DMS 273 treated with DMSO at 0.1 percent for 48 hours (cell line): Measurements from ENCODE around the gene TIPRL.
"Not testable (repeated sequence)": the region's sequence is repeated elsewhere in the genome, so short reads cannot be mapped to it uniquely, and the experiment has no call there.

Experiments used
- DNase-seq: peaks from one replicate; lab custom pipeline; 2025; lab: John Stamatoyannopoulos, UW

The TIPRL gene

GRCh38 chr1:168159251-168159650 lies 19.5 kb upstream of the TIPRL start:
- DNase-seq = no peak

GRCh38 chr1:168159979-168160378 lies 18.8 kb upstream of the TIPRL start:
- no peak for DNase-seq

GRCh38 chr1:168161459-168161858 lies 17.3 kb upstream of the TIPRL start:
- no peak for DNase-seq

GRCh38 chr1:168163670-168164069 lies 15.1 kb upstream of the TIPRL start:
- DNase-seq = no peak

GRCh38 chr1:168164771-168165170 lies 14.0 kb upstream of the TIPRL start:
- no peak for DNase-seq

- DNase-seq = no peak
Observed at GRCh38 chr1:168167806-168168205, 11.0 kb upstream of the TIPRL start.

GRCh38 chr1:168170564-168171508 lies 7.9 kb upstream of the TIPRL start:
- DNase-seq = peak; percentile 9

- DNase-seq = no peak
Observed at GRCh38 chr1:168172250-168172915, 6.4 kb upstream of the TIPRL start.

- no peak for DNase-seq
Observed at GRCh38 chr1:168178227-168178637, 530 bp upstream of the TIPRL start.

- DNase-seq = no peak
Observed at GRCh38 chr1:168179438-168180147, 831 bp downstream of the TIPRL start.

GRCh38 chr1:168180148-168180524 lies 1.4 kb downstream of the TIPRL start:
- no peak for DNase-seq

- not testable (repeated sequence) for DNase-seq
Observed at GRCh38 chr1:168181063-168181720, 2.4 kb downstream of the TIPRL start.

- no peak for DNase-seq
Observed at GRCh38 chr1:168187177-168187576, 8.4 kb downstream of the TIPRL start.

- no peak for DNase-seq
Observed at GRCh38 chr1:168190403-168190802, 11.6 kb downstream of the TIPRL start.

GRCh38 chr1:168195199-168196135 lies 16.7 kb downstream of the TIPRL start:
- no peak for DNase-seq

- DNase-seq = no peak
Observed at GRCh38 chr1:168199056-168199455, 20.3 kb downstream of the TIPRL start.

- DNase-seq = no peak
Observed at GRCh38 chr1:168202941-168203654, 24.3 kb downstream of the TIPRL start.

- DNase-seq = no peak
Observed at GRCh38 chr1:168206111-168206510, 27.3 kb downstream of the TIPRL start.

GRCh38 chr1:168207673-168208072 lies 28.9 kb downstream of the TIPRL start:
- not testable (repeated sequence) for DNase-seq

GRCh38 chr1:168210312-168210711 lies 31.6 kb downstream of the TIPRL start:
- no peak for DNase-seq
